Measurements from ENCODE around the gene FAM193B. TPM values are rescaled to one million over a fixed set of nuclear protein-coding genes. Genes with fewer than 3 reads are reported as not detected.

Gene FAM193B
- polyA plus RNA-seq, 1 experiment: 31.9 TPM

- H3K4me3 ChIP-seq (ENCODE audit: low read depth, low read length): no peak overlapping the region
Measured at GRCh38 chr5:177545487-177546257, 8.7 kb downstream of the FAM193B start.

GRCh38 chr5:177542816-177543465 lies 11.4 kb downstream of the FAM193B start:
- no peak for DNase-seq (ENCODE audit: low read depth)
- H3K27me3 ChIP-seq (ENCODE audit: control insufficient read depth, insufficient read depth, low read length): no peaks in the 10 kb centered on the region
- TF ChIP-seq CTCF (IDR thresholded peaks at IDR 0.05; ENCODE audit: insufficient read depth, low read depth, low read length): no peak
- H3K36me3 ChIP-seq (ENCODE audit: control insufficient read depth, insufficient read depth, low read length): peaks cover 6% of the 10 kb centered on the region
- H3K4me3 ChIP-seq (ENCODE audit: low read depth, low read length): no peak overlapping the region
- CTCF ChIA-PET: interaction anchor here (2.3 kb wide), 1 partner anchor 41 kb away, joined by 8 read pairs; no protein-coding TSS in a partner anchor
- POLR2A ChIA-PET: no interaction called here

More at GRCh38 chr5:177545487-177546257, 8.7 kb downstream of the FAM193B start:
- peak; percentile 48 for DNase-seq (ENCODE audit: low read depth)
- H3K27me3 ChIP-seq (ENCODE audit: control insufficient read depth, insufficient read depth, low read length): no peaks in the 10 kb centered on the region
- 0 out of 2 replicates have a peak, but pooled peaks cover 2% of the 10 kb centered on the region for H3K36me3 ChIP-seq (ENCODE audit: control insufficient read depth, insufficient read depth, low read length)
- ChIA-PET CTCF (interaction anchor here (0.7 to 1.8 kb wide), 4 partner anchors 7 to 44 kb away, joined by 3 to 13 read pairs (median 4); no protein-coding TSS in a partner anchor), POLR2A (interaction anchor here (0.6 to 1.2 kb wide), 4 partner anchors 8 to 242 kb away, joined by 4 to 5 read pairs (median 4); partner anchors contain the start of genes PRELID1 and RAB24)
- no peak for TF ChIP-seq CTCF (IDR thresholded peaks at IDR 0.05; ENCODE audit: insufficient read depth, low read depth, low read length)

GRCh38 chr5:177540438-177540837 lies 13.9 kb downstream of the FAM193B start:
- Histone ChIP-seq H3K4me3 (ENCODE audit: low read depth, low read length) (no peak overlapping the region), H3K27me3 (ENCODE audit: control insufficient read depth, insufficient read depth, low read length) (no peaks in the 10 kb centered on the region), H3K36me3 (ENCODE audit: control insufficient read depth, insufficient read depth, low read length) (peaks cover 12% of the 10 kb centered on the region)
- ChIA-PET POLR2A (no interaction called here), CTCF (interaction anchor here (0.6 kb wide), 1 partner anchor 426 kb away, joined by 3 read pairs; no protein-coding TSS in a partner anchor)
- no peak for DNase-seq (ENCODE audit: low read depth)
- TF ChIP-seq CTCF (IDR thresholded peaks at IDR 0.05; ENCODE audit: insufficient read depth, low read depth, low read length): no peak

- no peaks in the 10 kb centered on the region for H3K27me3 ChIP-seq (ENCODE audit: control insufficient read depth, insufficient read depth, low read length)
- POLR2A ChIA-PET: interaction anchor here (1.0 kb wide), 1 partner anchor 614 kb away, joined by 13 read pairs; the partner anchor contains the start of gene NHP2
- CTCF ChIA-PET: interaction anchor here (1.3 kb wide), 2 partner anchors 13 to 38 kb away, joined by 4 read pairs; no protein-coding TSS in a partner anchor
- peaks cover 12% of the 10 kb centered on the region for H3K36me3 ChIP-seq (ENCODE audit: control insufficient read depth, insufficient read depth, low read length)
- peak; percentile 46 for DNase-seq (ENCODE audit: low read depth)
- no peak for TF ChIP-seq CTCF (IDR thresholded peaks at IDR 0.05; ENCODE audit: insufficient read depth, low read depth, low read length)
- no peak overlapping the region for H3K4me3 ChIP-seq (ENCODE audit: low read depth, low read length)
Measured at GRCh38 chr5:177539411-177539810, 15.0 kb downstream of the FAM193B start.

GRCh38 chr5:177538876-177539275 lies 15.5 kb downstream of the FAM193B start:
- H3K27me3 ChIP-seq (ENCODE audit: control insufficient read depth, insufficient read depth, low read length): no peaks in the 10 kb centered on the region
- TF ChIP-seq CTCF (IDR thresholded peaks at IDR 0.05; ENCODE audit: insufficient read depth, low read depth, low read length): no peak
- peaks cover 12% of the 10 kb centered on the region for H3K36me3 ChIP-seq (ENCODE audit: control insufficient read depth, insufficient read depth, low read length)
- CTCF ChIA-PET: interaction anchor here (1.3 to 1.4 kb wide), 3 partner anchors 7 to 37 kb away, joined by 3 to 4 read pairs (median 4); no protein-coding TSS in a partner anchor
- POLR2A ChIA-PET: interaction anchor here (1.0 kb wide), 1 partner anchor 615 kb away, joined by 13 read pairs; the partner anchor contains the start of gene NHP2
- no peak overlapping the region for H3K4me3 ChIP-seq (ENCODE audit: low read depth, low read length)
- DNase-seq (ENCODE audit: low read depth): no peak
